PC-9 (cell line): ENCODE results near the gene SKIC2. TPM values are rescaled to one million over a fixed set of nuclear protein-coding genes. Genes with fewer than 3 reads are reported as not detected.
"Not testable (repeated sequence)": the region's sequence is repeated elsewhere in the genome, so short reads cannot be mapped to it uniquely, and the experiment has no call there.

Experiments used
- BruUV-seq: library from RNA; stranded (reverse); fragments of 400-500 nt; replicated peaks from 2 replicates; lab custom pipeline; 2021; lab: Mats Ljungman, UMichigan
- CTCF ChIA-PET: fragments of 300-600 bp; sonication (Branson Sonifier 250); formaldehyde crosslinking; loops from one replicate; lab custom pipeline; 2022; ENCODE audit warnings: antibody characterized with exemption; lab: Charles Lee
- POLR2A ChIA-PET: fragments of 300-600 bp; sonication (Branson Sonifier 250); formaldehyde crosslinking; loops from one replicate; lab custom pipeline; 2022; ENCODE audit warnings: antibody characterized with exemption; ENCODE audit not compliant: unreplicated experiment; lab: Charles Lee
- DNase-seq, 2 experiments: peaks; one replicate each; pipeline versions ENCODE4 v3.0.0 to v3.0.0-alpha.2; 2015 to 2022; ENCODE audit warnings: mixed read lengths in 1 of 2
- H2AFZ ChIP-seq: fragments of 200-600 bp; sonication (generic); 2 replicates; pipeline ENCODE4 v1.8.1; 2017; ENCODE audit warnings: antibody characterized with exemption
- H3F3A ChIP-seq: fragments of 200-600 bp; sonication (generic); 2 replicates; pipeline ENCODE4 v1.8.1; 2017; ENCODE audit warnings: antibody characterized with exemption, mild to moderate bottlenecking, low read depth; ENCODE audit not compliant: insufficient read depth
- H3K27ac ChIP-seq: fragments of 200-600 bp; sonication (generic); 2 replicates; pipeline ENCODE4 v1.6.1; 2016; ENCODE audit warnings: mixed run types
- H3K27me3 ChIP-seq: fragments of 200-600 bp; sonication (generic); 2 replicates; pipeline ENCODE4 v1.6.1; 2016; ENCODE audit warnings: low read depth, mixed run types; ENCODE audit not compliant: insufficient read depth
- H3K36me3 ChIP-seq: fragments of 200-600 bp; sonication (generic); 2 replicates; pipeline ENCODE4 v1.6.1; 2016; ENCODE audit warnings: low read depth, mixed run types
- H3K4me1 ChIP-seq: fragments of 200-600 bp; sonication (generic); replicated peaks from 2 replicates; pipeline ENCODE4 v1.6.1; 2016; ENCODE audit warnings: mixed run types; ENCODE audit not compliant: insufficient read depth
- H3K4me2 ChIP-seq: fragments of 200-600 bp; sonication (generic); 2 replicates; pipeline ENCODE4 v1.6.1; 2017; ENCODE audit warnings: mixed run types
- H3K4me3 ChIP-seq: fragments of 200-600 bp; sonication (generic); 2 replicates; pipeline ENCODE4 v1.6.1; 2016; ENCODE audit warnings: mixed run types
- H3K79me2 ChIP-seq: fragments of 200-600 bp; sonication (generic); 2 replicates; pipeline ENCODE4 v1.6.1; 2017; ENCODE audit warnings: low read depth, mixed run types
- H3K9me2 ChIP-seq: fragments of 200-600 bp; sonication (generic); 2 replicates; pipeline ENCODE4 v1.8.1; 2017; ENCODE audit warnings: mild to moderate bottlenecking; ENCODE audit not compliant: insufficient read depth
- H3K9me3 ChIP-seq: fragments of 200-600 bp; sonication (generic); 2 replicates; pipeline ENCODE4 v1.8.1; 2016; ENCODE audit warnings: low read depth; ENCODE audit not compliant: insufficient read depth
- H4K20me1 ChIP-seq: fragments of 200-600 bp; sonication (generic); 2 replicates; pipeline ENCODE4 v1.8.1; 2017; ENCODE audit not compliant: insufficient read depth
- intact Hi-C: fragments of 100-400 bp; cut with micrococcal nuclease; formaldehyde crosslinking; loops from one replicate; pipeline ENCODE4 v1.10.0; 2022; ENCODE audit not compliant: unreplicated experiment
- microRNA-seq: library from miRNA; unstranded; fragments of <30 nt; microRNA quantifications from one replicate; pipeline ENCODE4 v1.2.0, GENCODE V29; 2021; ENCODE audit warnings: borderline number of aligned reads, borderline replicate concordance
- total RNA-seq: library from RNA; stranded (reverse); gene quantifications from 2 replicates; pipeline ENCODE4 v1.2.3, GENCODE V29; 2021

Gene SKIC2
- total RNA-seq, 1 experiment from 2014 or later = 67.9 TPM

DNA sequence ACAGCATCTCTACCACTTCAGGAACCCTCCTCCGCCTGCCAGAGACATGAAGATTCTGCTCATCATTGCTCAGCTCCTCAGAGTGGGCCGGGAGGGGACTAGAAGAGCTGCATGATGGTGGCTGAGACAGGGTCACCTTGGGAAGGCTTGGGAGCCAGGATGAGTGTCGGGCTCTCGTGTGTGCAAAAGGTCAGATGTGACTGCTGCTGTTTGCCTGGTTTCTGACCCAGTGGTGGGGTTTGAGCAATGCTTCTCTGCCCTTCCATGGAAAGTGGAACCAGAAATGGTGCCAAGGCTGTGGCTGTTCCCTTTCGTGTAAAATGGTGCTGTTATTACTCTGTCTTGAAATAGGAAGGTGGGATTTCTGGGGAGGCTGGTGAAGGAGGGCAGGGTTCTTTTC lies 54.8 kb downstream of the SKIC2 start:
- H3K4me2 ChIP-seq, H3K36me3 ChIP-seq, H3K27ac ChIP-seq, H2AFZ ChIP-seq, H3K9me2 ChIP-seq, H3F3A ChIP-seq, intact Hi-C loops, H3K4me3 ChIP-seq, H3K9me3 ChIP-seq, H3K4me1 ChIP-seq, DNase-seq, H3K27me3 ChIP-seq, CTCF ChIA-PET, H4K20me1 ChIP-seq, POLR2A ChIA-PET, H3K79me2 ChIP-seq, BruUV-seq: not testable (repeated sequence)

DNA sequence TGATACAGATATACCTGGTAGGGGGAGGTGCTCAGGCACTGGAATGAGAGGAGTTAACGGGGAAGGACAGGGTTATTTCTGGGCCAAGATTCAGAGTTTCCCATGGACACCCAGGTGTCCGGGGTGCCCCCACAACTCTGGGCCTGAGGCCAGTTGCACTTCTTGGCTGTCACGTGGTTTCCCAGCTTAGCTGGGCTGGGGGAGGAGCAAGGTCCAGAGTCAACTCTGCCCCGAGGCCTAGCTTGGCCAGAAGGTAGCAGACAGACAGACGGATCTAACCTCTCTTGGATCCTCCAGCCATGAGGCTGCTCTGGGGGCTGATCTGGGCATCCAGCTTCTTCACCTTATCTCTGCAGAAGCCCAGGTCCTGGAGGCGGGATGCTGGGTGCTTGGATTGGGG lies 55.6 kb downstream of the SKIC2 start, which contains the start of gene C4B:
C4B (plus strand) TSS at position 249 of the 400 bp plus-strand sequence; CDS start at position 300, 51 bp downstream.
- CTCF ChIA-PET, H2AFZ ChIP-seq, H3K27ac ChIP-seq, H3K9me3 ChIP-seq, BruUV-seq, H3K36me3 ChIP-seq, H3K79me2 ChIP-seq, DNase-seq, H3K4me2 ChIP-seq, H3K27me3 ChIP-seq, POLR2A ChIA-PET, H3F3A ChIP-seq, H3K4me3 ChIP-seq, H4K20me1 ChIP-seq, H3K9me2 ChIP-seq, intact Hi-C loops, H3K4me1 ChIP-seq: not testable (repeated sequence)

Small RNA genes lying within 50 kb of the gene (microRNA-seq; reads per million reads assigned to microRNA genes)
- gene MIR1236 = not detected

Other genes starting within 250 kb of the SKIC2 start
- not detected in 2 replicates for gene LY6G6D, start 243.8 kb upstream of the SKIC2 start, total RNA-seq
- 1.2 and 2.1 TPM in 2 replicates for gene LY6G6C, start 237.4 kb upstream of the SKIC2 start, total RNA-seq
- gene MPIG6B, start 235.8 kb upstream of the SKIC2 start, total RNA-seq = 0.43 and 0.59 TPM in 2 replicates
- 58.3 and 99.6 TPM in 2 replicates for gene DDAH2, start 229.9 kb upstream of the SKIC2 start, total RNA-seq
- 546 and 599 TPM in 2 replicates for gene CLIC1, start 222.6 kb upstream of the SKIC2 start, total RNA-seq
- 50.0 and 68.8 TPM in 2 replicates for gene MSH5, start 219.2 kb upstream of the SKIC2 start, total RNA-seq
- 11.1 and 16.9 TPM in 2 replicates for gene SAPCD1, start 196.5 kb upstream of the SKIC2 start, total RNA-seq
- 6.0 and 9.6 TPM in 2 replicates for gene VWA7, start 181.8 kb upstream of the SKIC2 start, total RNA-seq
- 99.6 and 124 TPM in 2 replicates for gene VARS1, start 163.4 kb upstream of the SKIC2 start, total RNA-seq
- gene LSM2, start 152.2 kb upstream of the SKIC2 start, total RNA-seq = 67.5 and 74.3 TPM in 2 replicates
- 2.3 and 2.6 TPM in 2 replicates for gene HSPA1L, start 143.9 kb upstream of the SKIC2 start, total RNA-seq
- gene HSPA1A, start 143.6 kb upstream of the SKIC2 start, total RNA-seq = 378 and 385 TPM in 2 replicates
- gene HSPA1B, start 131.4 kb upstream of the SKIC2 start, total RNA-seq = 334 and 340 TPM in 2 replicates
- gene NEU1, start 96.4 kb upstream of the SKIC2 start, total RNA-seq = 23.1 and 23.4 TPM in 2 replicates
- gene SLC44A4, start 80.2 kb upstream of the SKIC2 start, total RNA-seq = 44.4 and 44.9 TPM in 2 replicates
- 57.3 and 68.3 TPM in 2 replicates for gene EHMT2, start 61.5 kb upstream of the SKIC2 start, total RNA-seq
- 16.2 and 20.3 TPM in 2 replicates for gene ZBTB12, start 57.1 kb upstream of the SKIC2 start, total RNA-seq
- gene C2, start 31.5 kb upstream of the SKIC2 start, total RNA-seq = 0.96 and 2.4 TPM in 2 replicates
- 22.6 and 25.5 TPM in 2 replicates for gene CFB, start 13.1 kb upstream of the SKIC2 start, total RNA-seq
- 43.0 and 50.8 TPM in 2 replicates for gene NELFE, start 204 bp upstream of the SKIC2 start, total RNA-seq
- gene DXO, start 13.0 kb downstream of the SKIC2 start, total RNA-seq = 24.5 and 36.0 TPM in 2 replicates
- gene C4A, start 22.9 kb downstream of the SKIC2 start, total RNA-seq = 7.0 and 9.3 TPM in 2 replicates
- 7.5 and 8.3 TPM in 2 replicates for gene C4B, start 55.6 kb downstream of the SKIC2 start, total RNA-seq
- 0.33 TPM in 1 of 2 replicates, not detected in the other for gene CYP21A2, start 79.2 kb downstream of the SKIC2 start, total RNA-seq
- 15.1 and 22.1 TPM in 2 replicates for gene TNXB, start 150.2 kb downstream of the SKIC2 start, total RNA-seq
- 87.2 and 102 TPM in 2 replicates for gene ATF6B, start 169.1 kb downstream of the SKIC2 start, total RNA-seq
- gene FKBPL, start 171.1 kb downstream of the SKIC2 start, total RNA-seq = 11.6 and 12.6 TPM in 2 replicates
- 12.6 and 15.9 TPM in 2 replicates for gene PRRT1, start 192.8 kb downstream of the SKIC2 start, total RNA-seq
- 38.2 and 42.5 TPM in 2 replicates for gene PPT2, start 195.0 kb downstream of the SKIC2 start, total RNA-seq
- gene EGFL8, start 205.4 kb downstream of the SKIC2 start, total RNA-seq = 23.3 and 26.0 TPM in 2 replicates
- gene AGPAT1, start 216.9 kb downstream of the SKIC2 start, total RNA-seq = 58.9 and 61.7 TPM in 2 replicates
- gene RNF5, start 219.2 kb downstream of the SKIC2 start, total RNA-seq = 45.6 and 51.3 TPM in 2 replicates
- gene AGER, start 225.1 kb downstream of the SKIC2 start, total RNA-seq = 18.1 and 20.4 TPM in 2 replicates
- gene PBX2, start 231.0 kb downstream of the SKIC2 start, total RNA-seq = 88.2 and 89.3 TPM in 2 replicates
- gene GPSM3, start 233.5 kb downstream of the SKIC2 start, total RNA-seq = 8.6 and 10.4 TPM in 2 replicates